Measurements from ENCODE around the gene SLC35C1.

Gene SLC35C1

GRCh38 chr11:45846974-45847910, 42.3 kb downstream of the SLC35C1 start, which contains the start of gene CRY2:
Gene CRY2 (plus strand): TSS chr11:45847475. CDS start chr11:45847491, 16 bp downstream.
- FAIRE-seq, result peak; percentile 95

GRCh38 chr11:45847911-45848316, 43.0 kb downstream of the SLC35C1 start:
- FAIRE-seq, result no peak

DNA sequence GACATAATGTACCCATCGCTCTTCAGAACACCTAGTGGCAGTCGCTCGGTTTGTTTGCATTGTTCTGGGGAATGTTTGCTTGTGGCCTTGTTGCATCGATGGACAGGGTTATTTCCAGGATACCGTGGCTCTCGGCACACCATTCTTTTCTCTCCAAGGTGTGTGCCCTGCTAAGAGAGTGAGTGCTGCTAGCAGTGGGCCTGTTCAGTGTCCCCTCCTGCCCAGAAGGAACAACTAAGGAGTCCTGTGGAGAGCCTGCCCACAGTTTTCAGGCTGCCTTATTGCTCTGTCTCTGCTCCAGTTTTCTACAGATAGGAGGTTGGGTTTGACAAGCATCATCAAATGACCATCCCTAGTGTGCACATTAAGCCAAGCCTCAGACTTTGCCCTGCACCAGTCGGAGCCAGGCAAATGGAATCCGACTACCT, 43.7 kb downstream of the SLC35C1 start:
- no peak for FAIRE-seq

DNA sequence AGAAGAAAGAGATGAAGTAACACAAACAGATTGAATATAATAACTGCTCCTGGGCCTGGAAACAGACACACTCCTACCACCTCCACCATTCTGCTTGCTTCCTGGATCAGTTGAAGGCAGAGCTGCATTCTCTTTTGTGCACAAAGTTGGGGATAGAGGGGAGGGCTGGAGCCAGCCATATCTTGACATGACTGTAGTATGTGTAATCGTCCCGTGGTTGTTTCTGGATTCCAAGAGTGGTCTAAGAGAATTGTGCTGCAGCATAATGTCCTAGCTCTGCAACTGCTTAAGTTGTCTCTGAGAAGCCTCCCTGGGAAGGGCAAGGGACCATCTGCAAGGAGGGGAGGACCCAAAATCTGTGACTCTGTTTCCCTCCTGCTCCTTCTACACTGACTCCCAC, 45.5 kb downstream of the SLC35C1 start:
- no peak for FAIRE-seq

GRCh38 chr11:45851228-45851627, 46.3 kb downstream of the SLC35C1 start:
- FAIRE-seq, result no peak

DNA sequence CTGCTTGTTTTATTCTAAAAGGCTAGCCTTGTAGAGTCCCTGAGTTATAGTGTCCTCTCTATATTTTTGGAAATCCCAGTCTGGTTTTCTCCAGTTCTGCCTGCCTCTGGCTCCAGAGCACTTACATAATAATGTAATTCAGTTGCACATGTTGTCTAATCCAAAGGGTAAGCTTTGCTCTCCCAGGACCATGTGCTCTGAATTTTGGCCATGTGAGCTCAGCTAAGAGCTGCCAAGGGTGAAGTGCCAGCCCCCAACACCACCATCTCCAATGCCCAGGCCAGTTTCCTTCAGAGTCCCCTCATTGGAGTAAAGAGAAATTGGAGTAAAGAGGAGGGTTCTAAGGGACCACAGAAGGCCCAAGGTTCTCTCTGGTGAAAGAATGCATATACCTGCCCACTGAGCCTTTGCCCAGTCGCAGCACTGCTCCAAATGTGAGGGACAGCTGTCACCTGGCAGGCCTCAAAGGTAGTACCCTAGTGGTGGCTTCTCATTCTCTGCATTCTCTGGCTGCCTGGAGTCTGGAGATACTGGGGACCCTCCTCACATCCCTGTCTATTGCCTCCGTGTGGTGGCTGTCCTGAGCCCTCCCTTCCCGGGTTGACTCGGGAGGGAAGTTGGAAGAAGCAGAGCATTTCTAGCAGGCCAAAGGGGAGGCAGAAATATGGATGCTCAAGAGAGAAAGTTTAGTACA, 47.2 kb downstream of the SLC35C1 start:
- no peak for FAIRE-seq

DNA sequence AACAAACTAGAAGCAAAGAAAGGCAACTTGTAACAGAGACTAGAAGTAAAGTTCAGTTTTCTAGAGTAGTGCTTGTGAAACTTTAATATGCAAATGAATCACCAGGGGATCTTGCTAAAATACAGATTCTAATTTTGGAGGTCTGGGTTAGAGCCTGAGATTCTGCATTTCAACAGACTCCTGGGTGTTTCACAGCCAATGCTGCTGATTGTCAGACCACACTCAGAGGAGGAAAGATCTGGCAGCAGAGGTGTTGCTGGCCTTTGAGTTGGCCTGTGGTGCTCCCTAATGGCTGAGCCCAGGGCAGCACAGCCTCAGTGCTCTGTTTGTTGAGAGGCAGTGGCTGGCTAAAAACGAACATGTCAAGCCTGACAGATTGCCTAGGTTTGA, 47.8 kb downstream of the SLC35C1 start:
- FAIRE-seq, result no peak

- no peak for FAIRE-seq
These were observed 48.6 kb downstream of the SLC35C1 start for GRCh38 chr11:45853332-45854219.

GRCh38 chr11:45855308-45855707, 50.4 kb downstream of the SLC35C1 start:
- no peak for FAIRE-seq

DNA sequence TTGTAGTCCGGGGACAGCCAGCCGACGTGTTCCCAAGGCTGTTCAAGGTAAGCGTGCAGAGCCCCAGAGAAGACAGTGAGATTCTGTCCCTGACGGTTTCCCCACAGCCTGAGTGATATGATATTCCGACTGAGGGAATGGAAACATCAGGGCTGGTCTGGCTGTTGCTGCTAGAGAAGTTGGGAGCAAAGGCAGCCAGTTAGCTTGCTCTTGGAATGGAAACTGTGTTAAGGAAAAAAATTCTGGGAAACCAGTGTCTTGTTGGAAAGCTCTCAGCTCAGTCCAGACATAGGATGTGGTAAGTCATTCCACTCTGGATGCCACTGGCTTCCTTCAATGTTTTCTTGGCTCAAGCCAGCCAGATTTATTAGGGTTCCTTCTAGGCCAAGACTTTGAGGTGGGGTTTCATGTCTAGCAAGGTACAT, 51.1 kb downstream of the SLC35C1 start:
- no peak for FAIRE-seq

DNA sequence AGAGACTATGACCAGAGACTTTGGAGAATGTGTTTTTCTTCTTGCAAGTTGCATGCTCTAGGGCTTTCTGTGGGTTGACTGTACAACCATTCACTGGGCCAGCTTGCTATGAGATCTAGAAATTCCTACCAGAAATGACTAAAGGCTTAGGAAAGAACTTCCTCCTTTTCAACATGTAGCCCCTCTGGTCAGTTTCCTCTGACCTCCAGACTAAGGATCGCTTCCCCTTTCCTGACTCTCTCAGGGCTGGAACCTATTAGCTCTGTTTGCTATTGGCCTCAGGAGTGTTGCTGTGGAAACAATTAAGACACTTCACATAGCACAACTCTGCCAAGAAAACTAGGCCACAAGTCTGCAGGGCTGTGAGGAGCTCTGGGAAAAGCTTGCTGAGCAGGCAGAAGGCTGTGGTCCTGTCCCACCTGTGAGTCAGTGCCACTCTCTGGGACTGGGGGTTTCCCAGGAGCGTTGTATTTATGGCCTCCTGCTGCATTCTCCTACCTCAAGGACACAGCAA, 53.1 kb downstream of the SLC35C1 start:
- FAIRE-seq, result no peak

- FAIRE-seq, result no peak
These were observed 53.9 kb downstream of the SLC35C1 start for GRCh38 chr11:45858751-45859398.

GRCh38 chr11:45859661-45860140, 54.8 kb downstream of the SLC35C1 start:
- no peak for FAIRE-seq

GRCh38 chr11:45860348-45860747, 55.4 kb downstream of the SLC35C1 start:
- FAIRE-seq, result no peak

GRCh38 chr11:45860764-45861510, 56.0 kb downstream of the SLC35C1 start:
- no peak for FAIRE-seq

Measured in G401.6 (cell line).